DND-41 (cell line): Measurements from ENCODE around the gene RPS26.

ENCODE experiments used
- ATAC-seq: fragments of 200-7000 bp; cut with Tn5 transposase; 3 replicates; pipeline ENCODE4 v1.9.1; 2021; ENCODE audit warnings: low read depth; ENCODE audit not compliant: insufficient read depth
- DNase-seq: peaks from one replicate; pipeline ENCODE4 v3.0.0-alpha.2; 2020
- H2AFZ ChIP-seq: 2 replicates; pipeline ENCODE4 v1.6.0; 2012; ENCODE audit warnings: low read depth, low read length
- H3K27ac ChIP-seq: 2 replicates; pipeline ENCODE4 v1.5.1; 2012; ENCODE audit warnings: low read length, inconsistent platforms
- H3K27me3 ChIP-seq: fragments of 200-600 bp; sonication (generic); 2 replicates; pipeline ENCODE4 v1.6.0; 2012; ENCODE audit warnings: low read length, mild to moderate bottlenecking, inconsistent platforms; ENCODE audit not compliant: insufficient read depth, poor library complexity
- H3K36me3 ChIP-seq: 2 replicates; pipeline ENCODE4 v1.5.1; 2012; ENCODE audit warnings: low read length, inconsistent platforms; ENCODE audit not compliant: insufficient read depth
- H3K4me1 ChIP-seq: 2 replicates; pipeline ENCODE4 v1.5.1; 2012; ENCODE audit warnings: mild to moderate bottlenecking, low read length; ENCODE audit not compliant: insufficient read depth
- H3K4me2 ChIP-seq: 2 replicates; pipeline ENCODE4 v1.6.0; 2012; ENCODE audit warnings: mild to moderate bottlenecking, moderate library complexity, low read length, inconsistent platforms; ENCODE audit not compliant: insufficient read depth
- H3K4me3 ChIP-seq, 2 experiments: fragments of 200-600 bp in 1 of 2; shearing (Covaris generic) in 1 of 2; 2 replicates each; pipeline ENCODE4 v1.5.1; 2012 to 2016; ENCODE audit warnings: inconsistent platforms in 2 of 2, low read length in 2 of 2, mild to moderate bottlenecking in 2 of 2, low read depth in 1 of 2, moderate library complexity in 1 of 2
- H3K79me2 ChIP-seq: 2 replicates; pipeline ENCODE4 v1.6.0; 2012; ENCODE audit warnings: low read length, inconsistent platforms; ENCODE audit not compliant: insufficient read depth
- H3K9ac ChIP-seq: 2 replicates; pipeline ENCODE4 v1.6.0; 2012; ENCODE audit warnings: low read depth, mild to moderate bottlenecking, inconsistent platforms, low read length, moderate library complexity
- H3K9me3 ChIP-seq: 2 replicates; pipeline ENCODE4 v1.5.1; 2012; ENCODE audit warnings: low read length, moderate library complexity, mild to moderate bottlenecking, inconsistent platforms; ENCODE audit not compliant: insufficient read depth, severe bottlenecking
- H4K20me1 ChIP-seq: 2 replicates; pipeline ENCODE4 v1.6.0; 2012; ENCODE audit warnings: low read length; ENCODE audit not compliant: insufficient read depth
- CTCF ChIP-seq: IDR thresholded peaks from 2 replicates; pipeline ENCODE4 v1.5.1; 2012; ENCODE audit warnings: borderline replicate concordance, low read length, moderate library complexity, mild to moderate bottlenecking; ENCODE audit not compliant: poor library complexity, severe bottlenecking; ENCODE audit errors: extremely low read depth
- EZH2 ChIP-seq: IDR thresholded peaks from 3 replicates; pipeline ENCODE4 v1.6.1; 2012; ENCODE audit warnings: borderline replicate concordance, low read depth, mild to moderate bottlenecking, moderate library complexity, low read length, inconsistent platforms; ENCODE audit not compliant: severe bottlenecking

RPS26 gene

GRCh38 chr12:56007564-56008559 lies 33.9 kb upstream of the RPS26 start:
- no peaks in the 10 kb centered on the region for H3K9me3 ChIP-seq
- H3K79me2 ChIP-seq: no peaks in the 10 kb centered on the region
- H3K9ac ChIP-seq: peak overlapping the region; percentile 48
- ATAC-seq (peak; percentile 74), DNase-seq (peak; percentile 56)
- peaks cover 9% of the 10 kb centered on the region for H3K4me1 ChIP-seq
- TF ChIP-seq CTCF: no peak
- no peak for TF ChIP-seq EZH2
- peak overlapping the region; percentile 70 for H2AFZ ChIP-seq
- H4K20me1 ChIP-seq: no peaks in the 10 kb centered on the region
- no peaks in the 10 kb centered on the region for H3K36me3 ChIP-seq
- H3K4me2 ChIP-seq: peak overlapping the region; percentile 73
- peak overlapping the region; percentile 2 to 51; a peak in 3 of 4 replicates for H3K4me3 ChIP-seq
- H3K27me3 ChIP-seq: no peaks in the 10 kb centered on the region
- 0 out of 2 replicates have a peak overlapping the region, but pooled peaks have one; percentile 7 for H3K27ac ChIP-seq

- Histone ChIP-seq H3K4me1 (peaks cover 9% of the 10 kb centered on the region), H3K4me3 (no peak overlapping the region), H3K79me2 (no peaks in the 10 kb centered on the region), H3K27ac (no peak overlapping the region), H3K27me3 (no peaks in the 10 kb centered on the region), H3K4me2 (no peak overlapping the region), H3K36me3 (no peaks in the 10 kb centered on the region), H2AFZ (no peak overlapping the region), H4K20me1 (no peaks in the 10 kb centered on the region), H3K9ac (no peak overlapping the region), H3K9me3 (no peaks in the 10 kb centered on the region)
- no peak for DNase-seq
- TF ChIP-seq CTCF (no peak), EZH2 (no peak)
- ATAC-seq: no peak
Measured at GRCh38 chr12:56010111-56010570, 31.6 kb upstream of the RPS26 start.

GRCh38 chr12:56011509-56012090 lies 30.1 kb upstream of the RPS26 start:
- Histone ChIP-seq H2AFZ (no peak overlapping the region), H3K79me2 (no peaks in the 10 kb centered on the region), H3K36me3 (no peaks in the 10 kb centered on the region), H3K4me2 (no peak overlapping the region), H3K27me3 (no peaks in the 10 kb centered on the region), H3K27ac (no peak overlapping the region), H3K9me3 (no peaks in the 10 kb centered on the region), H3K4me3 (no peak overlapping the region), H3K9ac (no peak overlapping the region), H4K20me1 (no peaks in the 10 kb centered on the region), H3K4me1 (peaks cover 9% of the 10 kb centered on the region)
- no peak for ATAC-seq
- no peak for TF ChIP-seq EZH2
- no peak for TF ChIP-seq CTCF
- DNase-seq: no peak
